ENCODE results near the gene CNTNAP2.

The CNTNAP2 gene

DNA sequence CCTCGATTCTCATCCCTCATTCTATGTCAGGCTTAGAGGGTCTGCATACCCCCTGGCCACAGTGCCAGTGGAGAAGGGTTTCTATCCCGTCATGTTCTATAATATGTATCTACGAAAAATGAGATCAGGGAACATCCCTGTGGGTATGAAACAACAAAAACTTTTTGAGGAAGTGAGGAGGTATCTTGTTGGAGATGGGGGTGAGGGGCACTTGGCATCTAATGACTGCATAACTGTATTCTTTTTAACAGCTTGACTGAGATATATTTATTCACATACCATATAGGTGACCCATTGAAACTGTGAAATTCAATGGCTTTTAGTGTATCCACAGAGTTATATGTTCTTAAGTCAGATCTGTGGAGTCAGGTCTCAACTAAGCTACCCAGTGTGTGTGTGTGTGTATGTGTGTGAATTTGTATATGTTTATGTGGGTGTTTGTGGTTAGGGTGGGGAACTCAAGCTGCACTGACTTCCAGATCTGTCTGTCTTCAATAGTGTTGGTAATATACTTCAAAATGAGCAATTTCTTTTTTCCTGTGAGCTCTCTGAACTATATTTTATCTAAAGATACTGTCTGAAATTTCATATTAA lies 528.9 kb downstream of the CNTNAP2 start:
- Histone ChIP-seq H3K4me3 (ENCODE audit: insufficient read depth, low read depth, low read length, poor library complexity, severe bottlenecking) (no peak overlapping the region), H3K9me3 (ENCODE audit: control insufficient read depth, low read length) (no peaks in the 10 kb centered on the region), H3K27ac (ENCODE audit: insufficient read depth, low read length, poor library complexity, severe bottlenecking) (no peak overlapping the region), H3K27me3 (replicated peaks; ENCODE audit: control insufficient read depth, insufficient read depth, low read length, poor library complexity, severe bottlenecking) (no peaks in the 10 kb centered on the region), H3K4me1 (ENCODE audit: control insufficient read depth, insufficient read depth, low read length, poor library complexity, severe bottlenecking) (no peaks in the 10 kb centered on the region), H3K36me3 (ENCODE audit: control insufficient read depth, insufficient read depth, low read length) (no peaks in the 10 kb centered on the region)
- no peak for DNase-seq

DNA sequence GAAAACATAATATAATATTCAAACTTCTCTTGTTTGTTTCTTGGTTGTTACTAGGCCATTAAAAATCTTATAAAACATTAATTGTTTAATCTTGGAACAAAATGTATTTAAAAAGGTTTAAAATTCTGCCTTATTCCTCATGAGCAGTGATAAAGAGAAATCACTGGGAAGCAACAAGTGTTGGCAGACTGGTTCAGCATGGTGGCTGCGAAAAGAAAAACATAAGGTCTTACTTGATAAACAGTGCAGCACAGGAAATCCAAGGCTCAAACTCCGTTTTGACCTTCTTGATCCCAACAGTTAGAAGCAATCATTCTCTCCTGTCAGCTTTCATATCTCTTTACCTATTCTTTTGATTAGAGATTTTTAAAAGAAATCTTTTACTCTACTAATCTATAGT lies 530.8 kb downstream of the CNTNAP2 start:
- H3K4me1 ChIP-seq (ENCODE audit: control insufficient read depth, insufficient read depth, low read length, poor library complexity, severe bottlenecking): no peaks in the 10 kb centered on the region
- H3K36me3 ChIP-seq (ENCODE audit: control insufficient read depth, insufficient read depth, low read length): no peaks in the 10 kb centered on the region
- no peak overlapping the region for H3K4me3 ChIP-seq (ENCODE audit: insufficient read depth, low read depth, low read length, poor library complexity, severe bottlenecking)
- no peaks in the 10 kb centered on the region for H3K27me3 ChIP-seq (replicated peaks; ENCODE audit: control insufficient read depth, insufficient read depth, low read length, poor library complexity, severe bottlenecking)
- H3K9me3 ChIP-seq (ENCODE audit: control insufficient read depth, low read length): no peaks in the 10 kb centered on the region
- DNase-seq: no peak
- H3K27ac ChIP-seq (ENCODE audit: insufficient read depth, low read length, poor library complexity, severe bottlenecking): no peak overlapping the region

DNA sequence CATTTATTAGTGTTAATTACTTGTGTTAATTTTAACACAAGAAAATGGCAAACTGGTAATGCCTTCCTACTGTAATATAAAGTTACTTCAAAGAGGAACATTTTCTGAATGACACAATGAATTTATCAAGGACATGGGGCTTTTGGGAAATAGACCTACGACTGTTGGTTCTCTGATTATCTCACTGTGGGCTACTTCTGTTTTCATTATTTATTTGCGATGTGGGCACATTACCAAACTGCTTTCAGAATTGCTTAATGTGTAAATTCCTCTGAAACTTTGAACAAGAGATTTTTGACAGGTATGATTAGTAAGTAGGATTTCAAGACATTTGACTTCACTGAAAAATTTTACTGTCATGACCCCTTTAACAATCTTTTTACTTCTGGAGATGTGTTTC lies 535.6 kb downstream of the CNTNAP2 start:
- Histone ChIP-seq H3K27me3 (replicated peaks; ENCODE audit: control insufficient read depth, insufficient read depth, low read length, poor library complexity, severe bottlenecking) (no peaks in the 10 kb centered on the region), H3K9me3 (ENCODE audit: control insufficient read depth, low read length) (no peaks in the 10 kb centered on the region), H3K27ac (ENCODE audit: insufficient read depth, low read length, poor library complexity, severe bottlenecking) (no peak overlapping the region), H3K4me3 (ENCODE audit: insufficient read depth, low read depth, low read length, poor library complexity, severe bottlenecking) (no peak overlapping the region), H3K36me3 (ENCODE audit: control insufficient read depth, insufficient read depth, low read length) (no peaks in the 10 kb centered on the region), H3K4me1 (ENCODE audit: control insufficient read depth, insufficient read depth, low read length, poor library complexity, severe bottlenecking) (no peaks in the 10 kb centered on the region)
- no peak for DNase-seq

DNA sequence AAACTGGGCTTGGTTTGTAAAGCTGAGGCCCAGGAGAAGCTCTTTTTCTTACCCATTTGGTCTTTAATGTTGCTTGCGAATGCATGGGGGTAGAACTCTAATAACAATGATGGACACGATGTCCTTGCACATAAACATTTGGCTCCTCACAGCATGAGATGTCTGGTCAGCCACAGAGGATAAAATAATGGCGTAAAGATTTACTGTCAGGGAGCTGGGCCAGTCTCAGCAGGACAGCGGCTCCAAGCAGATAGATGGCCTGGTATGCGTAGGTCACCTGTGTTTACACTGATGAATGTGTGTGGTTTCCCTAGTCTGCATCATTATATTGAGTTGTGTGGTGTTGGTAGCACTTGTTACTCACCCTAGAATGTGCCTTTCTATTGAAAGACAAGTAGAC lies 537.4 kb downstream of the CNTNAP2 start:
- Histone ChIP-seq H3K36me3 (ENCODE audit: control insufficient read depth, insufficient read depth, low read length) (no peaks in the 10 kb centered on the region), H3K27ac (ENCODE audit: insufficient read depth, low read length, poor library complexity, severe bottlenecking) (no peak overlapping the region), H3K27me3 (replicated peaks; ENCODE audit: control insufficient read depth, insufficient read depth, low read length, poor library complexity, severe bottlenecking) (no peaks in the 10 kb centered on the region), H3K9me3 (ENCODE audit: control insufficient read depth, low read length) (no peaks in the 10 kb centered on the region), H3K4me1 (ENCODE audit: control insufficient read depth, insufficient read depth, low read length, poor library complexity, severe bottlenecking) (no peaks in the 10 kb centered on the region), H3K4me3 (ENCODE audit: insufficient read depth, low read depth, low read length, poor library complexity, severe bottlenecking) (no peak overlapping the region)
- DNase-seq: no peak

DNA sequence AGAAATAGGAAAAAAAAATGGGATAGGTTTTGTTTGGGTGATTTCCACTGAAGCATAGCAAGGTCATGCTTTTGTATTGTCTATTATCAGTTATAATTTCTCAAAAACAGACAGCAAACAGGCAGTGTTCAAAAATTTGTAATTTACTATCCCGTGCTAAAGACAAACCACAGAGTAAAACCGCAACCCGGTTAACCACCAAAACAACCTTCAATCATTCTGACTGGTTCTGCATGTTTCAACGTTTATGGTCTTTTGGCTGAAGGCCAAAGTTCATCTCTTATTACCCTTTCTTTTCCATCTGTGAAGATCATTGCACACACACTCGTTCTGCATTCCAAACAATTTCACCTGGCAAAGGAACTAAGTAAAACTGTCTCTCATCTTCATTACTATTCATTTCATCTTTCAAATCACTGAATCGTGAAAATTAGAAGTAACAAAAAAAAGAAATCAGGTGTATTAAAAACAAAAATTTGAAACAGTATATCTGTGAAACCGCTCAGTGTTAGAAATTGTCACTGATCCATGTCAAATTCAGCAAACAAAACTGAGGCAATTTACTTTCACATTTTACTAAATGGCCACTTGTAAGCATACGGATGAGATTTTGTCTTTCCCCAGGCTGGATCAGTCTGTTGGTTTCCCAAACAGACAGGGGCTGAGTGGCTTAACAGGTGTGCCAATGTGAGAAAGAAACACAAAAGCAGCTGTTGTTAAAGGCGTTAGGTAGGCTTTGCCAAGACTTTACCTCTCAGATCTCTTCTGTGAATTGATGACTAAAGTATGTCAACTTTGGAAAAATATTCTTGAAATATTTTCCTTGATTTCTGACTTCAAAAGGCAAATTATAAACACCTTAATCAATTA lies 539.6 kb downstream of the CNTNAP2 start:
- H3K36me3 ChIP-seq (ENCODE audit: control insufficient read depth, insufficient read depth, low read length): no peaks in the 10 kb centered on the region
- H3K9me3 ChIP-seq (ENCODE audit: control insufficient read depth, low read length): no peaks in the 10 kb centered on the region
- DNase-seq: no peak
- H3K27ac ChIP-seq (ENCODE audit: insufficient read depth, low read length, poor library complexity, severe bottlenecking): no peak overlapping the region
- no peaks in the 10 kb centered on the region for H3K4me1 ChIP-seq (ENCODE audit: control insufficient read depth, insufficient read depth, low read length, poor library complexity, severe bottlenecking)
- no peaks in the 10 kb centered on the region for H3K27me3 ChIP-seq (replicated peaks; ENCODE audit: control insufficient read depth, insufficient read depth, low read length, poor library complexity, severe bottlenecking)
- H3K4me3 ChIP-seq (ENCODE audit: insufficient read depth, low read depth, low read length, poor library complexity, severe bottlenecking): no peak overlapping the region

DNA sequence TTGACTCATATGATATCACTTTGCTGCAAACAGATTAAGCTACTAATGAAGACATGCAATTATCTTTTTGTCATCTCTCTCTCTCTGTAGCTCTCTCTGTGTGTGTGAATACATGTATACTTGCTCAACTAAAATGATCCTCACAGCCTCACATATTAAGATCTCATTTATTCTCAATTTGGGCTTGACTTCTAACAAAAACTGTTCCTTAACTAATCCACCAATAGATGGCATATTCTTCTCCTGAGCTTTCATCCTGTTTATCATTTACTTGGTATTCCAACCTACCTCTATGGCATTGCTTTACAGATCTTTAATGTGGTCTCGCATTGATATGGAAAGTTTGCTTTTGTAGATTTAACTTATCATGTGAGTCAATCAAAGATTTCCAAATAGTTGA lies 540.4 kb downstream of the CNTNAP2 start:
- H3K4me3 ChIP-seq (ENCODE audit: insufficient read depth, low read depth, low read length, poor library complexity, severe bottlenecking): no peak overlapping the region
- no peaks in the 10 kb centered on the region for H3K36me3 ChIP-seq (ENCODE audit: control insufficient read depth, insufficient read depth, low read length)
- H3K4me1 ChIP-seq (ENCODE audit: control insufficient read depth, insufficient read depth, low read length, poor library complexity, severe bottlenecking): no peaks in the 10 kb centered on the region
- H3K27ac ChIP-seq (ENCODE audit: insufficient read depth, low read length, poor library complexity, severe bottlenecking): no peak overlapping the region
- no peaks in the 10 kb centered on the region for H3K9me3 ChIP-seq (ENCODE audit: control insufficient read depth, low read length)
- no peaks in the 10 kb centered on the region for H3K27me3 ChIP-seq (replicated peaks; ENCODE audit: control insufficient read depth, insufficient read depth, low read length, poor library complexity, severe bottlenecking)
- no peak for DNase-seq

DNA sequence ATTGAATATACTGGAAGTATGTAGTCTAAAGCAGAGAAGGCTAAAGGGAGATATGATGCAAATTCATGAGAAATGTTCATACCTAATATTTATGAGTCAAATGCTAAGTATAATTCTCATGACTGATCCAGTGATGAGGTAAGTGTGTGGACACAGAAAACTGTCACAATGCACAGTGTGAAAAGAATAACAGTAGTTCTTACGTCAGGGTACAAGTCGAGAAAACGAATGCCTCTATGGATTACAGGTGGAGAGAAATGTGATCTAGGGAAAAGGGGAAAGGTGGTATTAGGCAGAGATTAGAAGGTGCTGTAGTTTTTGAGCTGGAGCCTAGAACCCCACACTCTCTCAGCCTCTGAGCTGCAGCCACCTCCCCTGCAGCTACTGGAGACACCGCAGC lies 542.0 kb downstream of the CNTNAP2 start:
- Histone ChIP-seq H3K4me3 (ENCODE audit: insufficient read depth, low read depth, low read length, poor library complexity, severe bottlenecking) (no peak overlapping the region), H3K9me3 (ENCODE audit: control insufficient read depth, low read length) (no peaks in the 10 kb centered on the region), H3K27me3 (replicated peaks; ENCODE audit: control insufficient read depth, insufficient read depth, low read length, poor library complexity, severe bottlenecking) (no peaks in the 10 kb centered on the region), H3K27ac (ENCODE audit: insufficient read depth, low read length, poor library complexity, severe bottlenecking) (no peak overlapping the region), H3K36me3 (ENCODE audit: control insufficient read depth, insufficient read depth, low read length) (no peaks in the 10 kb centered on the region), H3K4me1 (ENCODE audit: control insufficient read depth, insufficient read depth, low read length, poor library complexity, severe bottlenecking) (no peaks in the 10 kb centered on the region)
- DNase-seq: no peak

DNA sequence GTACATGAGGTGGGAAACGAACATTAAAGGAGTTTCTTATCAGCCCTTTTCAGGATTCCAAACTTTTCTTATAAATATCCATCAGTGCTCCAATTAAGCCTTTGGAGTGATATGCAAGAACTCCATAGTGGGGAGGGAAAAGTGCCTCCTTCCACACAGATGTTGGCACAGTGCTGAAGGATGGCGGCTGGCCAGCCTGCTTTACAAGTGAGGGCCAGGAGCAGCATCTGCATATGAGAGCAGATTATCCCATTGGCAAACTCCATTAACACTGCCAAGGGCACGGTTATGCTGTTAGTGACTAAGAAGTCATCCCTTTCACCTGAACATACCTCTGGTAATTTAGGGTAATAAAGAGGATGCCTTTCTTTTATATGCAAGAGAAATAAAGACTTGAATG lies 543.1 kb downstream of the CNTNAP2 start:
- H3K4me3 ChIP-seq (ENCODE audit: insufficient read depth, low read depth, low read length, poor library complexity, severe bottlenecking): no peak overlapping the region
- no peaks in the 10 kb centered on the region for H3K9me3 ChIP-seq (ENCODE audit: control insufficient read depth, low read length)
- H3K4me1 ChIP-seq (ENCODE audit: control insufficient read depth, insufficient read depth, low read length, poor library complexity, severe bottlenecking): no peaks in the 10 kb centered on the region
- no peaks in the 10 kb centered on the region for H3K27me3 ChIP-seq (replicated peaks; ENCODE audit: control insufficient read depth, insufficient read depth, low read length, poor library complexity, severe bottlenecking)
- H3K27ac ChIP-seq (ENCODE audit: insufficient read depth, low read length, poor library complexity, severe bottlenecking): no peak overlapping the region
- DNase-seq: no peak
- H3K36me3 ChIP-seq (ENCODE audit: control insufficient read depth, insufficient read depth, low read length): no peaks in the 10 kb centered on the region

DNA sequence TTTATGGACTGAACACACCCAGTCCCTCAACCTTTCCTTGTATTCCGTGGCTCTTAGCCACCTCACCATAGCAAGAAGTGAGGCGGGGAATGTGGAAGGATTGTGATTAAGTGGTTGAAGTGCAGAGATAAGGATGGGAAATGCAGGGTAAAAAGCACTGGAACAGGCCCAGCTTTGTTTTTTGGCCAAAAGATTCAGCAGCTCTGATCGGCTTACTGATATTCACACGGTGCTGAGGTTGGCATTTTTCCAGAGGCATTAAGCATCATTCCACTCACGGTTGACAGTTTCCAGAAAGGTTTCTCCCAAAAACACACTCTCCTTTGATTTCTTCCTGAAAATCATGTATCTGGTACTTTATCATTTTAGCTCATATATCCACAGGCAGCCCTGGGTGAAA lies 544.2 kb downstream of the CNTNAP2 start:
- H3K4me3 ChIP-seq (ENCODE audit: insufficient read depth, low read depth, low read length, poor library complexity, severe bottlenecking): no peak overlapping the region
- no peaks in the 10 kb centered on the region for H3K9me3 ChIP-seq (ENCODE audit: control insufficient read depth, low read length)
- no peak overlapping the region for H3K27ac ChIP-seq (ENCODE audit: insufficient read depth, low read length, poor library complexity, severe bottlenecking)
- no peak for DNase-seq
- no peaks in the 10 kb centered on the region for H3K27me3 ChIP-seq (replicated peaks; ENCODE audit: control insufficient read depth, insufficient read depth, low read length, poor library complexity, severe bottlenecking)
- H3K4me1 ChIP-seq (ENCODE audit: control insufficient read depth, insufficient read depth, low read length, poor library complexity, severe bottlenecking): no peaks in the 10 kb centered on the region
- H3K36me3 ChIP-seq (ENCODE audit: control insufficient read depth, insufficient read depth, low read length): no peaks in the 10 kb centered on the region

DNA sequence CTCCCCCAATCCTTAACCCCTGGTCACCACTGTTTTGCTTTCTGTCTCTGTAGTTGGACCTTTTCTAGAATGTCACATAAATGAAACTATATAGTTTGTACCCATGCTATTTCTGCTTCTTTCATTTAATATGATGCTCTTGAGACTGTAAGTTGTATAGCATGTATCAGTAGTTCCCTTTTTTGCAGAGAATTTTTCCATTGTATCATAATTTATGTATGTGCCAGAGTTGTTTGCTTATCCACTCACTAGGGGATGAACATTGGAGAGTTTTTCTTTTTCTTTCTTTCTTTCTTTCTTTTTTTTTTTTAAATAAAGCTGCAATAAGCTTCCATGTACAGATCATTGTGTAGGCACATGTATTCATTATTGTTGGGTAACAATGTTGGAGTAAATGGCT lies 544.8 kb downstream of the CNTNAP2 start:
- H3K27me3 ChIP-seq (replicated peaks; ENCODE audit: control insufficient read depth, insufficient read depth, low read length, poor library complexity, severe bottlenecking): no peaks in the 10 kb centered on the region
- H3K36me3 ChIP-seq (ENCODE audit: control insufficient read depth, insufficient read depth, low read length): no peaks in the 10 kb centered on the region
- H3K4me1 ChIP-seq (ENCODE audit: control insufficient read depth, insufficient read depth, low read length, poor library complexity, severe bottlenecking): no peaks in the 10 kb centered on the region
- H3K27ac ChIP-seq (ENCODE audit: insufficient read depth, low read length, poor library complexity, severe bottlenecking): no peak overlapping the region
- DNase-seq: no peak
- H3K9me3 ChIP-seq (ENCODE audit: control insufficient read depth, low read length): no peaks in the 10 kb centered on the region
- no peak overlapping the region for H3K4me3 ChIP-seq (ENCODE audit: insufficient read depth, low read depth, low read length, poor library complexity, severe bottlenecking)
